Stimulated activated memory B cell treated with anti-CD40 and anti-IgM and Interleukin-4, amounts not matched to agents 10 μg/mL and 1 μg/mL and 100 μg/mL, for 72 hours (primary cell): ENCODE measurements around the gene ACADM.
"Not testable (repeated sequence)": the region's sequence is repeated elsewhere in the genome, so short reads cannot be mapped to it uniquely, and the experiment has no call there.

Source experiments
- ATAC-seq: fragments of 150-1000 bp; cut with Tn5 transposase; 2 replicates; pipeline ENCODE4 v1.10.0; 2021
- H3K27ac Mint-ChIP-seq: one replicate; pipeline ENCODE4 v1.8.0; 2022; ENCODE audit warnings: mild to moderate bottlenecking, mixed read lengths
- H3K27me3 Mint-ChIP-seq: one replicate; pipeline ENCODE4 v1.8.0; 2022; ENCODE audit warnings: mixed read lengths
- H3K36me3 Mint-ChIP-seq: one replicate; pipeline ENCODE4 v1.8.0; 2022; ENCODE audit warnings: mixed read lengths
- H3K4me1 Mint-ChIP-seq: one replicate; pipeline ENCODE4 v1.8.0; 2022; ENCODE audit warnings: mixed read lengths
- H3K4me3 Mint-ChIP-seq: one replicate; pipeline ENCODE4 v1.8.0; 2022; ENCODE audit warnings: mild to moderate bottlenecking, moderate library complexity, mixed read lengths
- H3K9me3 Mint-ChIP-seq: one replicate; pipeline ENCODE4 v1.8.0; 2022; ENCODE audit warnings: mixed read lengths

The ACADM gene

DNA sequence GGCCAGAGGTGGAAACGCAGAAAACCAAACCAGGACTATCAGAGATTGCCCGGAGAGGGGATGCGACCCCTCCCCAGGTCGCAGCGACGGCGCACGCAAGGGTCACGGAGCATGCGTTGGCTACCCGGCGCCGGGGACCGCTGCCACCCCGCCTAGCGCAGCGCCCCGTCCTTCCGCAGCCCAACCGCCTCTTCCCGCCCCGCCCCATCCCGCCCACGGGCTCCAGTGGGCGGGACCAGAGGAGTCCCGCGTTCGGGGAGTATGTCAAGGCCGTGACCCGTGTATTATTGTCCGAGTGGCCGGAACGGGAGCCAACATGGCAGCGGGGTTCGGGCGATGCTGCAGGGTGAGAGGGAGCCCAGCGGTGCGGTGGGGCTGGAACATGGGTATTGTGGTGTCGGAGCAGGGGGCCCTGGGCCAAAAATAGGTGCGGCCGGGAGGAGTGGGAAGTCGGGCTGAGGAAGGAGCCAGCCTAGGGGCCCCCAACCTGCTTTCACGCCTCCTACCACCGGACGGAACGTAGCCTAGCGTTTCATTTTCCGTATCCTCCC, at the start of gene ACADM:
TSS of gene ACADM (plus strand) at position 238 of the 551 bp plus-strand sequence. CDS start at position 317, 79 bp downstream.
- Mint-ChIP-seq H3K4me3 (peak within 1 kb of the TSS; percentile 100), H3K9me3 (no peaks in the 10 kb centered on the region), H3K4me1 (peaks cover 40% of the 10 kb centered on the region), H3K36me3 (peaks cover 5% of the 10 kb centered on the region), H3K27me3 (no peaks in the 10 kb centered on the region), H3K27ac (peak within 1 kb of the TSS; percentile 94)
- ATAC-seq = peak; percentile 96

DNA sequence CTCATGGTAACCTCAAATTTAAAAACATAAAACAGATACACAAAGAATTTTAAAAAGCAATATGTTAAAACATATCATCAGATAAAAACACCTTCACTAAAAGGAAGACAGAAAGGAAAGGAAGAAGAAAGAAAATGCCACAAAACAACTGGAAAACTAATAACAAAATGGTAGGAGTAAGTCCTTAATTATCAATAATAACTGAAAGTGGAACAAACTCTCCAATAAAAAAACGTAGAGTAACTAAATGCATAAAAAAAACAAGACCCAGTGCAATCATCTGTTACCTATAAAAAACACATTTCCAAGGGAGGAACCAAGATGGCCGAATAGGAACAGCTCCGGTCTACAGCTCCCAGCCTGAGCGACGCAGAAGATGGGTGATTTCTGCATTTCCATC, 47.1 kb upstream of the ACADM start:
- H3K36me3 Mint-ChIP-seq = no peaks in the 10 kb centered on the region

DNA sequence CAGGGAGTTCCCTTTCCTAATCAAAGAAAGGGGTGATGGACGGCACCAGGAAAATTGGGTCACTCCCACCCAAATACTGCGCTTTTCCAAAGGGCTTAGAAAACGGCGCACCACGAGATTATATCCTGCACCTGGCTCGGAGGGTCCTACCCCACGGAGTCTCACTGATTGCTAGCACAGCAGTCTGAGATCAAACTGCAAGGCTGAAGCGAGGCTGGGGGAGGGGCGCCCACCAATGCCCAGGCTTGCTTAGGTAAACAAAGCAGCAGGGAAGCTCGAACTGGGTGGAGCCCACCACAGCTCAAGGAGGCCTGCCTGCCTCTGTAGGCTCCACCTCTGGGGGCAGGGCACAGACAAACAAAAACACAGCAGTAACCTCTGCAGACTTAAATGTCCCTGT, 46.5 kb upstream of the ACADM start:
- H3K4me3 Mint-ChIP-seq, H3K27ac Mint-ChIP-seq: not testable (repeated sequence)

More for the DNA sequence above, 47.1 kb upstream of the ACADM start:
- ATAC-seq = no peak
- Mint-ChIP-seq H3K4me1 (no peaks in the 10 kb centered on the region), H3K9me3 (peaks cover 5% of the 10 kb centered on the region), H3K27me3 (peaks cover 25% of the 10 kb centered on the region), H3K4me3 (no peak overlapping the region), H3K27ac (no peak overlapping the region)

DNA sequence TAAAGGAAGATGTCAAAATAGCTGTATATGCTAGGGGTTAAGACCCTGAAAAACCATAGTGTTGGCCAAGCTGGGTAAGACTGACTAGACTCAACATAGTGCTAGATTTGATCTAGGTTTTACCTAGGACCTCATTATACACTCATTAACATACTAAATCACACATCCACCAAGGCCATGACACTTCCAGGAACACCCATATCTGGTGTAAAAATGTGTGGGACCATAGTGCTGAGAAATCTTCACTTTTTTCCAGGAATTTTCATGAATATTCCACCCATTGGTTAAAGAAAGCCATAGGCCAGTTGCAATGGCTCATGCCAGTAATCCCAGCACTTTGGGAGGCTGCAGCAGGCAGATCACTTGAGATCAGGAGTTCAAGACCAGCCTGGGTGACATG, 34.0 kb upstream of the ACADM start:
- Mint-ChIP-seq H3K4me3 (no peak overlapping the region), H3K27me3 (no peaks in the 10 kb centered on the region), H3K9me3 (peaks cover 3% of the 10 kb centered on the region), H3K4me1 (no peaks in the 10 kb centered on the region), H3K27ac (no peak overlapping the region), H3K36me3 (no peaks in the 10 kb centered on the region)
- no peak for ATAC-seq

More for the DNA sequence above, 46.5 kb upstream of the ACADM start:
- not testable (repeated sequence) for H3K9me3 Mint-ChIP-seq, ATAC-seq, H3K36me3 Mint-ChIP-seq, H3K4me1 Mint-ChIP-seq
- H3K27me3 Mint-ChIP-seq = peaks cover 25% of the 10 kb centered on the region

DNA sequence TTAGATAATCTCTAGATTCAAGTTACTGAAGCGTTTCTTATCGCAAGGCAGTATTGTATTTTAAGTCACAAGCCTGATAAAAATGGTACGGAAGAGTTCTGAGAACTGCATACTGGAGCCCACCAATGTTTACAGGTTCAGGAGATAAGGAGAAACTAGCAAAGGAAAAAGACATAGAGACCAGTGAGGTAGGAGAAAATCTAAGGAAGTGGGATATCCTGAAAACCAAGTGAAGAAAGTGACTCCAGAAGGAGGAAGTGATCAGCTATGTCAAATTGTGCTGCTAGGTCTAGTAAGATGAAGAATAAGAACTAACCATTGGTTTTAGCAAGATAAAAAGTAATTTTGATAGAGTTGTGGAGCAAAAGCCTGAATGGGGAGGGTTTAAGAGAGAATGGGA, 31.0 kb upstream of the ACADM start:
- no peaks in the 10 kb centered on the region for H3K4me1 Mint-ChIP-seq
- peaks cover 10% of the 10 kb centered on the region for H3K27me3 Mint-ChIP-seq
- H3K4me3 Mint-ChIP-seq = no peak overlapping the region
- no peak for ATAC-seq
- H3K9me3 Mint-ChIP-seq = no peaks in the 10 kb centered on the region
- no peaks in the 10 kb centered on the region for H3K36me3 Mint-ChIP-seq
- H3K27ac Mint-ChIP-seq = no peak overlapping the region

DNA sequence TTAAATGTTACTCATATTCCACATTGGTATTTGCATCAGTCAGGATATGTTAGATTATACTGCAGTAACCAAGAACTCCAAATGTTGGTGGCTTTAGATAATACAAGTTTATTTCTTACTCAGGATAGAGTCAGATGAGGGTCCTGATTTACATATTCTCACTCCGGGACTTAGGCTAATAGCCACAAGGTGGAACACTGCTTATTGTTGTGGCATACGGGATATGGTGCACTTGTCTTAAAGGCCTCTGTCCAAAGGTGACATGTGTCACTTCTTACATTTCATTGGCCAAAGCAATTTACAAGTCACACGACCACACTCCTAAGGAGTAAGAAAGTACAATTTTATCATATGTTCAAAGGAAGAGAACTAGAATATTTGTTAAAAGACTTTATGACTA, 28.5 kb upstream of the ACADM start:
- Mint-ChIP-seq H3K4me1 (no peaks in the 10 kb centered on the region), H3K4me3 (no peak overlapping the region), H3K27ac (no peak overlapping the region), H3K27me3 (peaks cover 19% of the 10 kb centered on the region), H3K9me3 (no peaks in the 10 kb centered on the region), H3K36me3 (no peaks in the 10 kb centered on the region)
- ATAC-seq = no peak

DNA sequence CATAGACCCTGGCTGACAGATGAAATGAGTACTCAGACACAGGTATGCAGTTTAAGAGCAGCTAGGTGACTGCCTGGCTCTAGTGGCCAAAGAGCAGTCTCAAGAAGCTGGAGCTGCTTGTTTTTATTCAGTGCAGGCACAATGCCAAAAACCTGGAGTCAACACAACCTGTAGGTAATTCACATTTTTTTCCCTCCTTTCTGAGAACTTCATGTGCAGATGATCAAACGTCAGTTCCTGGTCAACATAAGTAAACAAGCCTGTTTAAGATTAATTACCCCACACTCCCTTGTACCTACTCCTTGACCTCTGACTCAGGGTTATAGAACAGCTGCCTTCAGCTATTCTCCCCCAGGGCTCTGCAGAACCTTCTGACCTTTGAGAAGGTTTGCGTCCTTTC, 17.3 kb upstream of the ACADM start:
- Mint-ChIP-seq H3K36me3 (no peaks in the 10 kb centered on the region), H3K4me3 (no peak overlapping the region), H3K27ac (no peak overlapping the region), H3K4me1 (no peaks in the 10 kb centered on the region), H3K9me3 (peaks cover 2% of the 10 kb centered on the region), H3K27me3 (peaks cover 8% of the 10 kb centered on the region)
- ATAC-seq = no peak

DNA sequence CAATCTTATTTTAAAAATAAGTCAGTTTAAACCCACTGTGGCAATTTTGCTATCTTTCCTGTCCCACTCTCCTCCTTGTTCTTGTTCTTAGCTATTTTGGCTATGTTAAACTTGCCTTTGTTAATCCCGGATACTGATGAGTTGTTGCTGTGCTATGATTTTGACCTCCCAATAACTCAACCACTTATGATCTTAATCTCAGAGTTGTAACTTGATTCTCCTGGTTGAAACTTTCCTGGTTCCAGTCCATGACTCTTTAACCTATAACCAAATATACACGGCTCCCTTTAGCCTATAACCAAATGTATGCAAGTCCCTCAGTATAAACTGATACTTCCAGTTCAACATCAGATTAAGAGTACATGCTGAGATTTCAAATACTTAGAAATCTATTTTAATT, 15.6 kb upstream of the ACADM start:
- no peaks in the 10 kb centered on the region for H3K4me1 Mint-ChIP-seq
- H3K27ac Mint-ChIP-seq = no peak overlapping the region
- no peaks in the 10 kb centered on the region for H3K36me3 Mint-ChIP-seq
- no peaks in the 10 kb centered on the region for H3K9me3 Mint-ChIP-seq
- H3K27me3 Mint-ChIP-seq = peaks cover 8% of the 10 kb centered on the region
- H3K4me3 Mint-ChIP-seq = no peak overlapping the region
- no peak for ATAC-seq

DNA sequence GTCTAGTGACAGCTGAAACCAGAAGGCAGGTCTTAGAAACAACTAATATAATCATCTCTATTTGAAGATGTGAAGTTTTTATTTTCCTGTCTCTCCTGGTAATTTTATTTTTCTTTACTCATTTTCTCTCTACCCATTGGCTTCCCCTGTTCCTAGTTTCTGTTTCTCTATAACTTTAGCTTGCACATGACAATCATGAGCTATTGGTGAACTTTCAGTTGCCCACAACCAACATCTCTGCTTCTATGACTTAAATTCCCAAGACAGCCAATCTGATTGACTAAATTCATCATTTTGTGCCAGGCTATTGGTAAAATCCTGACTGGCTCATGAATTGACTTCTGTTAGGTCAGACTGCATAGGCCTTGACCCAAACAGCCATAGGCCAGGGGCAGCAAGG, 13.7 kb upstream of the ACADM start:
- ATAC-seq = no peak
- H3K9me3 Mint-ChIP-seq = no peaks in the 10 kb centered on the region
- H3K4me1 Mint-ChIP-seq = no peaks in the 10 kb centered on the region
- H3K36me3 Mint-ChIP-seq = no peaks in the 10 kb centered on the region
- no peak overlapping the region for H3K4me3 Mint-ChIP-seq
- peaks cover 8% of the 10 kb centered on the region for H3K27me3 Mint-ChIP-seq
- no peak overlapping the region for H3K27ac Mint-ChIP-seq

DNA sequence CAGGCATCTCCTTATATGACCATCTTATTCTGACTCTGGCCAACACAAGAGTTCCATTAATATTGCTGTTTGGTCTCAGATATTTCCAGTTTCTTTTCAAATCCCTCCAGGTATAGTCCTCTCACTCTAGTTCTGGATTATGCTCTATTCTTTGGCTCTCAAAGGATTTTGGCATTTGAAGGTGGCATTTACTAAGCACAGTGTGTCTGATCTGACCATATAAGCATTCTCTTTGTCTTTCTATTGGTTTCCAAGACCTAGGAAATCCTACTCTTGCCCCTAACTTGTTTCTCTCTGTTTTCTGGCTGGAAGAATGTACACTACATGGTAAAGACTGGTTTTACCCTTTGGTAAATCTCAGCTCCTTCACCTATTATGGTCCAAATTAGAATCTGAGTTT, 12.7 kb upstream of the ACADM start:
- no peaks in the 10 kb centered on the region for H3K36me3 Mint-ChIP-seq
- H3K27me3 Mint-ChIP-seq = peaks cover 8% of the 10 kb centered on the region
- H3K27ac Mint-ChIP-seq = no peak overlapping the region
- no peak for ATAC-seq
- H3K9me3 Mint-ChIP-seq = no peaks in the 10 kb centered on the region
- no peaks in the 10 kb centered on the region for H3K4me1 Mint-ChIP-seq
- H3K4me3 Mint-ChIP-seq = no peak overlapping the region

DNA sequence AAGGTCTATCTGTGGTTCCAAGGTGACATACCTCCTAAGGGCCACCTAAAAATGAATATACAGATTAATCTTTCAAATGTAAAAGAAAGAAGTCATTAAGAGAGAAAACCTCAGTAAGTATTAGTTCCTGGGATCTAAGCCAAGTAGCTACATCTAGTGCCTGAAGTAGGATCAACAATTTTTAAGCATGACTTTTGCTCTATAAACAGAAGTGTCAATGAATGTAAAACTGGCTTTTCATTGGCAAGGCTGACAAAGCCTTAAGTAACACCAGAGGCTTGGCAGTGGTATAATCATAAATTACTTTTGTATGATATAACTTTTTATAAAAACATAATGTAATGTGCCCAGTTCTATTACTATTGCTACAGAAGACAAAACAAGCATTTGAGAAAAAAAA, 12.2 kb upstream of the ACADM start:
- no peak for ATAC-seq
- Mint-ChIP-seq H3K27me3 (peaks cover 7% of the 10 kb centered on the region), H3K27ac (no peak overlapping the region), H3K4me3 (no peak overlapping the region), H3K36me3 (no peaks in the 10 kb centered on the region), H3K4me1 (no peaks in the 10 kb centered on the region), H3K9me3 (no peaks in the 10 kb centered on the region)

DNA sequence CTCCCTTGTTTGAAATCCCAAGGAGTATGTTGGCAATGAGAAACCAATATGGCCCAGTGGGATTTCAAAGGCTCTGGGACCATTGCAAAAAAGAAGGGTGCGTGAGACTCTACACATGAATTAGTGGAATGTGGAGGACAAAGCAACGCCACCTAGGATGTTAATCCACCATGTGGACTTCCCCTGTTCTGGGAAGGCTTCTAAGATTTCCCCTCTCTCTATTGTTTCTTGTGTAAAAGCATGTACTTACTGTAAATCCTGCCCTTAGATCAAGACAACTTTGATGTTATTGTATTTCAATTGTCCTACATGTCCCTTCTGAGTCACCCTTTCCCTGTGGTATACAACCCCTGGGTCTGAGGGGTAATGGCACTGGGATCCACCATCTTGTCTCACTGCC, 4.7 kb upstream of the ACADM start:
- H3K9me3 Mint-ChIP-seq = no peaks in the 10 kb centered on the region
- H3K27me3 Mint-ChIP-seq = no peaks in the 10 kb centered on the region
- no peak overlapping the region for H3K4me3 Mint-ChIP-seq
- no peak overlapping the region for H3K27ac Mint-ChIP-seq
- peaks cover 4% of the 10 kb centered on the region for H3K36me3 Mint-ChIP-seq
- peaks cover 10% of the 10 kb centered on the region for H3K4me1 Mint-ChIP-seq
- ATAC-seq = no peak

DNA sequence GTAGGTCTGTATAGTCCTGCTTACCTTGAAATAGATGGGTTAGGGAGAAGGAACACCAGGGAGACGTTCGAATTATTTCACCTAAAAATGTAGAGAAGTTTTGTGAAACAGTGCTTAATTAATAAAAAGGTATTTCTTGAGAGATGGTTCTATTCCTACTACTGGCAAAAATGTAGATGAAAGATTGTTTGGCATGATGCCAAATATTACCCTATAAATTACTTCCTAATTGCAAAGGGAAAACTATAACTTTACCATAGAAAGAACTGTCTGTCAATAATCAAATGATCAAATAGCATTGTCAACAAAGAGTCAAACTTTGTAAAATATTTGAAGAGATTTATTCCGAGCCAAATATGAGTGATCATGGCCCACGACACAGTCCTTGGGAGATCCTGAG, 4.2 kb upstream of the ACADM start:
- Mint-ChIP-seq H3K27me3 (no peaks in the 10 kb centered on the region), H3K36me3 (peaks cover 5% of the 10 kb centered on the region), H3K9me3 (no peaks in the 10 kb centered on the region), H3K4me1 (peaks cover 10% of the 10 kb centered on the region), H3K4me3 (no peak overlapping the region), H3K27ac (no peak overlapping the region)
- no peak for ATAC-seq

DNA sequence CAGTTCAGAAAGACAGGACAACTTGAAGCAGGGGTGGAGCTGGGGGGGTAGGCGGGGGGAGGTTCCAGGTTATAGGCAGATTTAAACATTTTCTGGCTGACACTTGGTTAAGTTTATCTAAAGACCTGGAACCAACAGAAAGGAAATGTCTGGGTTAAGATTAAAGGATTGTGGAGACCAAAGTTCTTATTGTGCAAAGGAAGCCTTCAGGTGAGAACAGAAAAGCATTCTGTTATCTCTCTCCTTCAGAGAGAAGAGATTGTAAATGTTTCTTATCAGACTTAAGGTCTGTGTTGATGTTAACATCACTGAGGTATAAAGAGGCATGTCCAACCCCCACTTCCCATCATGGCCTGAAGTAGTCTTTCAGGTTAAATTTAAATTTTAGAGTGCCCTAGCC, 3.7 kb upstream of the ACADM start:
- H3K27ac Mint-ChIP-seq = no peak overlapping the region
- H3K4me3 Mint-ChIP-seq = no peak overlapping the region
- H3K36me3 Mint-ChIP-seq = peaks cover 5% of the 10 kb centered on the region
- no peaks in the 10 kb centered on the region for H3K9me3 Mint-ChIP-seq
- no peaks in the 10 kb centered on the region for H3K27me3 Mint-ChIP-seq
- H3K4me1 Mint-ChIP-seq = peaks cover 15% of the 10 kb centered on the region
- no peak for ATAC-seq

DNA sequence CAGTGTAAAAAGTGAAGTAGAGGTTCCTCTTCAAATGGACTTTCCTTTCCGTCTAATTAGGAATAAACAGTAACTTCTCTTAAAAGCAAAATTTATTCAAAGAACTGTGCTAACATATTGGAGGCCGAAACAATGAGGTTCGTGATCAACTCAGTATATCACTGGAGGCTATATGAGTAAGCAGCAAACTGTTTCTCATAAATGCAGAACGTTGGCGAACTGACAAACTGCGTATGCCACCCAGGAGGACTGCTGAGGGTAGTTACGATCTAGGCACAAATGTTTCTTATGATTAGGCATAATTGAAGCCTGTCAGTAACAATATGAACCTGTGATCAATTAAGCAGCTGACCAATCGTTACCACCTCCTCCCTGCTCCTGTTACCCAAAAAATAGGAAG, 2.3 kb upstream of the ACADM start:
- not testable (repeated sequence) for H3K27ac Mint-ChIP-seq, H3K9me3 Mint-ChIP-seq, H3K36me3 Mint-ChIP-seq, H3K4me3 Mint-ChIP-seq, ATAC-seq, H3K27me3 Mint-ChIP-seq
- peaks cover 25% of the 10 kb centered on the region for H3K4me1 Mint-ChIP-seq

DNA sequence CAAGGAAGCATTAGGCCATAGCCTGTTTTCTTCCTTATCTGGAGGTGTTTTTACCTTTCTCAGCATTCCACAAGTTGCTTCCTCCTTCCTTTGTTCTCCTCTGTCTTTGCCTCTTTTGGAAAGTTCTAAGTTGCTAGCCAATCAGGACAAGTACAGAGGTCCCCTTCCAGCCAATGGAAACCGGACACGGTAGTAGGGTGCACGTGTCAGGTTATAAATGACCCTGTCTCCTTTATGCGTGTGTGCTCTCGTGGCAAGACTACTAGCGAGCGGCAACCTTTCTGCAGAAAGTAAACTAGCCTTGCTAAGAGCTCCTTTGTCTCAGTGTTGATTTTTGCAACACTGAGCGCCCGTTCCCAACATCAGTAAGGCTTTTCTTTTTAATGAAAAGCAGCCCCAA, 1.5 kb upstream of the ACADM start:
- H3K27ac Mint-ChIP-seq = no peak overlapping the region
- H3K4me1 Mint-ChIP-seq = peaks cover 32% of the 10 kb centered on the region
- ATAC-seq = no peak
- H3K27me3 Mint-ChIP-seq = no peaks in the 10 kb centered on the region
- peak overlapping the region; percentile 100 for H3K4me3 Mint-ChIP-seq
- H3K36me3 Mint-ChIP-seq = peaks cover 5% of the 10 kb centered on the region
- H3K9me3 Mint-ChIP-seq = no peaks in the 10 kb centered on the region

DNA sequence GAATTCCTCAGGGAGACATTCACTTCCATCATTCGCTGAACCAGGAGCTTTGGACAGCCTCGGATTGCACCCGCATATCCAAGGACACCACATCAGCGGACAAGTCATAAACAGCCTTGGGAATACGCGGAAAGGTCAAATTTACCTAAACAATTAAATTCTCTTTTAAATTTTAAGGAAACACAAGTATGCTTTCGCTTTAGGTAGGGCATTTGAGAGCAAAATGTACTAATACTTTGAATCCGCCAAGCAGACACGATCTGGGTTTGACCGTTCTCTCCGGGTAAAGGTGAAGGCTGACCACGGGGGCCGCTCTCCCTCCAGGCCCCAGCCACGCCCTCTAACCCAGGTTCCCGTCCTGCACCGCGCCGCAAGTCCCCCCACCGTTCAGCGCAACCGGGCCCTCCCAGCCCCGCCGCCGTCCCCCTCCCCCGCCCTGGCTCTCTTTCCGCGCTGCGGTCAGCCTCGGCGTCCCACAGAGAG, 479 bp upstream of the ACADM start:
- ATAC-seq = peak; percentile 91
- H3K4me1 Mint-ChIP-seq = peaks cover 40% of the 10 kb centered on the region
- H3K36me3 Mint-ChIP-seq = peaks cover 5% of the 10 kb centered on the region
- peak overlapping the region; percentile 94 for H3K27ac Mint-ChIP-seq
- H3K4me3 Mint-ChIP-seq = peak overlapping the region; percentile 100
- no peaks in the 10 kb centered on the region for H3K27me3 Mint-ChIP-seq
- H3K9me3 Mint-ChIP-seq = no peaks in the 10 kb centered on the region
